ENCODE measurements around the gene NR5A1. TPM values are rescaled to one million over a fixed set of nuclear protein-coding genes. Genes with fewer than 3 reads are reported as not detected.

NR5A1 gene
- total RNA-seq, 1 experiment from 2014 or later = 0.64 TPM

GRCh38 chr9:124444166-124444565, 63.0 kb downstream of the NR5A1 start:
- no TSS peak for BruUV-seq (replicated peaks)
- ChIA-PET POLR2A (no interaction called here), CTCF (no interaction called here), RAD21 (ENCODE audit: low non-redundant PET in 1 of 2, low total read pairs in 2 of 2, uncharacterized antibody in 2 of 2, unreplicated experiment in 2 of 2) (no interaction called here)
- Histone ChIP-seq H3K79me2 (ENCODE audit: insufficient read depth, low read length) (no peaks in the 10 kb centered on the region), H3K36me3 (ENCODE audit: control insufficient read depth in 1 of 2, insufficient read depth in 2 of 2, low read length in 2 of 2) (no peaks in the 10 kb centered on the region), H3K4me1 (ENCODE audit: control insufficient read depth in 1 of 2, insufficient read depth in 2 of 2, low read length in 2 of 2) (peaks cover 13 to 28% of the 10 kb centered on the region in 2 experiments; a peak in 3 of 4 replicates), H2AFZ (ENCODE audit: low read depth, low read length, poor library complexity, severe bottlenecking) (no peak overlapping the region), H3K4me3 (replicated peaks in 1 of 2; ENCODE audit: low read depth in 1 of 2, low read length in 2 of 2) (no peak overlapping the region), H3K27ac (ENCODE audit: low read depth, low read length) (no peak overlapping the region), H3K4me2 (ENCODE audit: low read length) (no peak overlapping the region), H3K9me2 (ENCODE audit: insufficient read depth) (no peaks in the 10 kb centered on the region), H3K9me3 (ENCODE audit: control insufficient read depth in 1 of 2, insufficient read depth in 1 of 2, low read depth in 1 of 2, low read length in 2 of 2) (no peaks in the 10 kb centered on the region), H3K27me3 (ENCODE audit: insufficient read depth, low read length) (no peaks in the 10 kb centered on the region), H4K20me1 (ENCODE audit: insufficient read depth) (no peaks in the 10 kb centered on the region), H3K9ac (ENCODE audit: low read length) (no peak overlapping the region)
- DNase-seq (ENCODE audit: low read depth, low spot score) (no peak), ATAC-seq (no peak)
- intact Hi-C loops (cut with micrococcal nuclease) = no loop called here
- TF ChIP-seq CBX3 (IDR thresholded peaks at IDR 0.05; ENCODE audit: low read depth) = no peak
- no peak for TF ChIP-seq EZH2phosphoT487 (IDR thresholded peaks at IDR 0.05; ENCODE audit: borderline replicate concordance)
- TF ChIP-seq SRF (IDR thresholded peaks at IDR 0.05; ENCODE audit: low read depth) = no peak
- TF ChIP-seq YY1 (IDR thresholded peaks at IDR 0.05; ENCODE audit: extremely low read depth, insufficient replicate concordance, low read depth, low read length) = no peak
- no peak for TF ChIP-seq CEBPB (IDR thresholded peaks at IDR 0.05; ENCODE audit: low read depth)
- TF ChIP-seq EGR1 (IDR thresholded peaks at IDR 0.05; ENCODE audit: low read depth) = no peak
- TF ChIP-seq ELF1 (IDR thresholded peaks at IDR 0.05; ENCODE audit: borderline replicate concordance, low read depth) = no peak
- TF ChIP-seq ZBTB33 (IDR thresholded peaks at IDR 0.05; ENCODE audit: extremely low read depth, insufficient replicate concordance, low read length) = no peak
- no peak for TF ChIP-seq ATF3 (IDR thresholded peaks at IDR 0.05)
- no peak for TF ChIP-seq TCF7L2 (IDR thresholded peaks at IDR 0.05; ENCODE audit: borderline replicate concordance, extremely low read depth, insufficient read depth, insufficient read length)
- no peak for TF ChIP-seq MAX (IDR thresholded peaks at IDR 0.05)
- no peak for TF ChIP-seq FOSL1 (IDR thresholded peaks at IDR 0.05; ENCODE audit: low read depth)

Data from HCT116 (cell line).